CD8-positive, alpha-beta memory T cell (primary cell): ENCODE measurements around the gene GRIN2A. TPM values are rescaled to one million over a fixed set of nuclear protein-coding genes. Genes with fewer than 3 reads are reported as not detected.
A peak's percentile ranks its signal among the peaks of the same experiment; 100 is the strongest.

ENCODE experiments used
- CTCF ChIA-PET: fragments of 350-600 bp; sonication (Branson Sonifier 250); formaldehyde crosslinking; loops from one replicate; lab custom pipeline; 2021; ENCODE audit warnings: antibody characterized with exemption; lab: Charles Lee
- POLR2A ChIA-PET: fragments of 350-600 bp; sonication (Branson Sonifier 250); formaldehyde crosslinking; loops from one replicate; lab custom pipeline; 2021; ENCODE audit warnings: antibody characterized with exemption; lab: Charles Lee
- DNase-seq, 5 donors: peaks; one replicate each; pipeline versions ENCODE4 v3.0.0 to v3.0.0-alpha.2; 2020 to 2022; ENCODE audit warnings: mixed read lengths in 1 of 5
- H3K27ac ChIP-seq: one replicate; pipeline ENCODE4 v1.7.0; 2013; ENCODE audit warnings: low read depth, mild to moderate bottlenecking, low read length, moderate library complexity
- H3K27me3 ChIP-seq: 2 replicates; pipeline ENCODE4 v1.7.0; 2013; ENCODE audit warnings: low read length, mild to moderate bottlenecking; ENCODE audit not compliant: insufficient read depth, poor library complexity, severe bottlenecking
- H3K36me3 ChIP-seq: 2 replicates; pipeline ENCODE4 v1.7.0; 2013; ENCODE audit warnings: mild to moderate bottlenecking, low read length, moderate library complexity; ENCODE audit not compliant: insufficient read depth
- H3K4me1 ChIP-seq: 2 replicates; pipeline ENCODE4 v1.7.0; 2013; ENCODE audit warnings: mild to moderate bottlenecking, low read length, moderate library complexity; ENCODE audit not compliant: insufficient read depth
- H3K4me3 ChIP-seq: 2 replicates; pipeline ENCODE4 v1.7.0; 2013; ENCODE audit warnings: mild to moderate bottlenecking, low read length
- H3K9me3 ChIP-seq: 2 replicates; pipeline ENCODE4 v1.7.0; 2013; ENCODE audit warnings: mild to moderate bottlenecking, low read length
- H3K27ac Mint-ChIP-seq, 8 donors: one replicate each; pipeline ENCODE4 v1.8.0; 2020 to 2021; ENCODE audit warnings: mixed read lengths in 8 of 8, mild to moderate bottlenecking in 6 of 8, inconsistent platforms in 3 of 8, moderate library complexity in 3 of 8
- H3K27me3 Mint-ChIP-seq, 2 donors: one replicate each; pipeline ENCODE4 v1.8.0; 2020 to 2021; ENCODE audit warnings: mixed read lengths in 2 of 2, mild to moderate bottlenecking in 1 of 2, moderate library complexity in 1 of 2
- H3K36me3 Mint-ChIP-seq, 3 donors: one replicate each; pipeline ENCODE4 v1.8.0; 2020 to 2021; ENCODE audit warnings: mixed read lengths in 3 of 3, inconsistent platforms in 1 of 3, mild to moderate bottlenecking in 1 of 3
- H3K4me1 Mint-ChIP-seq, 3 donors: one replicate each; pipeline ENCODE4 v1.8.0; 2020 to 2021; ENCODE audit warnings: mixed read lengths in 3 of 3, inconsistent platforms in 1 of 3, mild to moderate bottlenecking in 1 of 3
- H3K4me3 Mint-ChIP-seq, 7 donors: one replicate each; pipeline ENCODE4 v1.8.0; 2020 to 2021; ENCODE audit warnings: mixed read lengths in 7 of 7, mild to moderate bottlenecking in 6 of 7, moderate library complexity in 4 of 7, inconsistent platforms in 2 of 7
- H3K9me3 Mint-ChIP-seq, 5 donors: one replicate each; pipeline ENCODE4 v1.8.0; 2020 to 2022; ENCODE audit warnings: mixed read lengths in 5 of 5, mild to moderate bottlenecking in 3 of 5, moderate library complexity in 2 of 5, inconsistent platforms in 1 of 5
- polyA plus RNA-seq: library from polyadenylated mRNA; unstranded; fragments of 300-500 nt; fragmentation: Illumina TruSeq; gene quantifications from one replicate; pipeline ENCODE4 v1.2.3, GENCODE V29; 2021
- total RNA-seq, 2 experiments: library from RNA; stranded (reverse); gene quantifications; one replicate each; pipeline ENCODE4 v1.2.3, GENCODE V29; 2021

The GRIN2A gene
- total and polyA plus RNA-seq, 3 experiments from 2014 or later, result not detected

GRCh38 chr16:10202649-10203048 is 20.4 kb upstream of the GRIN2A start:
- no peak for DNase-seq
- H3K27ac Mint-ChIP-seq, result no peak overlapping the region
- CTCF ChIA-PET, result interaction anchor here (1.6 kb wide), 1 partner anchor 9 kb away, joined by 3 read pairs; no protein-coding TSS in a partner anchor
- peaks cover 0 to 3% (median 0%) of the 10 kb centered on the region in 3 donors for H3K36me3 Mint-ChIP-seq
- H3K27me3 Mint-ChIP-seq, result peaks cover 0 to 9% of the 10 kb centered on the region in 2 donors
- Histone ChIP-seq H3K4me3 (no peak overlapping the region), H3K27me3 (no peaks in the 10 kb centered on the region), H3K27ac (no peak overlapping the region), H3K4me1 (no peaks in the 10 kb centered on the region), H3K9me3 (no peaks in the 10 kb centered on the region), H3K36me3 (no peaks in the 10 kb centered on the region)
- no peak overlapping the region for H3K4me3 Mint-ChIP-seq
- peaks cover 0 to 4% (median 3%) of the 10 kb centered on the region in 5 donors for H3K9me3 Mint-ChIP-seq
- H3K4me1 Mint-ChIP-seq, result no peaks in the 10 kb centered on the region
- POLR2A ChIA-PET, result no interaction called here

GRCh38 chr16:10200637-10201586 is 18.7 kb upstream of the GRIN2A start:
- H3K27ac ChIP-seq, result no peak overlapping the region
- no peaks in the 10 kb centered on the region for H3K27me3 ChIP-seq
- no peak overlapping the region for H3K27ac Mint-ChIP-seq
- POLR2A ChIA-PET, result no interaction called here
- peaks cover 0 to 2% (median 0%) of the 10 kb centered on the region in 3 donors for H3K36me3 Mint-ChIP-seq
- H3K36me3 ChIP-seq, result no peaks in the 10 kb centered on the region
- CTCF ChIA-PET, result interaction anchor here (1.6 kb wide), 1 partner anchor 7 kb away, joined by 3 read pairs; no protein-coding TSS in a partner anchor
- no peaks in the 10 kb centered on the region for H3K9me3 ChIP-seq
- no peak overlapping the region for H3K4me3 Mint-ChIP-seq
- H3K4me1 Mint-ChIP-seq, result no peaks in the 10 kb centered on the region
- peaks cover 0 to 7% of the 10 kb centered on the region in 2 donors for H3K27me3 Mint-ChIP-seq
- DNase-seq, result no peak
- no peaks in the 10 kb centered on the region for H3K4me1 ChIP-seq
- H3K9me3 Mint-ChIP-seq, result peaks cover 0 to 4% (median 2%) of the 10 kb centered on the region in 5 donors
- H3K4me3 ChIP-seq, result no peak overlapping the region

- no peaks in the 10 kb centered on the region for H3K4me1 Mint-ChIP-seq
- no peak for DNase-seq
- H3K27me3 Mint-ChIP-seq, result peaks cover 0 to 3% of the 10 kb centered on the region in 2 donors
- Histone ChIP-seq H3K36me3 (no peaks in the 10 kb centered on the region), H3K4me1 (no peaks in the 10 kb centered on the region), H3K27ac (no peak overlapping the region), H3K4me3 (no peak overlapping the region), H3K27me3 (no peaks in the 10 kb centered on the region), H3K9me3 (no peaks in the 10 kb centered on the region)
- H3K9me3 Mint-ChIP-seq, result peaks cover 0 to 6% (median 0%) of the 10 kb centered on the region in 5 donors
- no peak overlapping the region for H3K27ac Mint-ChIP-seq
- no peaks in the 10 kb centered on the region for H3K36me3 Mint-ChIP-seq
- H3K4me3 Mint-ChIP-seq, result no peak overlapping the region
- ChIA-PET POLR2A (no interaction called here), CTCF (no interaction called here)
These were observed 14.8 kb upstream of the GRIN2A start for GRCh38 chr16:10196999-10197398.

- H3K27ac Mint-ChIP-seq, result no peak overlapping the region
- no peaks in the 10 kb centered on the region for H3K4me1 ChIP-seq
These were observed 8.9 kb upstream of the GRIN2A start for GRCh38 chr16:10191096-10191495.

GRCh38 chr16:10189861-10190390 is 7.7 kb upstream of the GRIN2A start:
- no peak for DNase-seq
- H3K4me1 ChIP-seq, result no peaks in the 10 kb centered on the region
- peaks cover 8 to 12% of the 10 kb centered on the region in 2 donors for H3K27me3 Mint-ChIP-seq
- H3K4me3 Mint-ChIP-seq, result no peak overlapping the region
- no peak overlapping the region for H3K4me3 ChIP-seq
- ChIA-PET CTCF (no interaction called here), POLR2A (no interaction called here)
- H3K9me3 Mint-ChIP-seq, result peaks cover 0 to 5% (median 0%) of the 10 kb centered on the region in 5 donors
- H3K27ac ChIP-seq, result no peak overlapping the region
- no peak overlapping the region for H3K27ac Mint-ChIP-seq
- H3K36me3 Mint-ChIP-seq, result peaks cover 0 to 2% (median 0%) of the 10 kb centered on the region in 3 donors
- peaks cover 4% of the 10 kb centered on the region for H3K27me3 ChIP-seq
- no peaks in the 10 kb centered on the region for H3K9me3 ChIP-seq
- H3K4me1 Mint-ChIP-seq, result no peaks in the 10 kb centered on the region
- no peaks in the 10 kb centered on the region for H3K36me3 ChIP-seq

More at GRCh38 chr16:10191096-10191495, 8.9 kb upstream of the GRIN2A start:
- Mint-ChIP-seq H3K4me3 (no peak overlapping the region), H3K27me3 (peaks cover 4 to 7% of the 10 kb centered on the region in 2 donors), H3K36me3 (peaks cover 0 to 2% (median 0%) of the 10 kb centered on the region in 3 donors), H3K9me3 (peaks cover 0 to 8% (median 0%) of the 10 kb centered on the region in 5 donors), H3K4me1 (no peaks in the 10 kb centered on the region)
- ChIA-PET POLR2A (no interaction called here), CTCF (no interaction called here)
- Histone ChIP-seq H3K36me3 (no peaks in the 10 kb centered on the region), H3K27me3 (peaks cover 4% of the 10 kb centered on the region), H3K9me3 (no peaks in the 10 kb centered on the region), H3K4me3 (no peak overlapping the region), H3K27ac (no peak overlapping the region)
- DNase-seq, result no peak

GRCh38 chr16:10188236-10188635 is 6.0 kb upstream of the GRIN2A start:
- Histone ChIP-seq H3K36me3 (no peaks in the 10 kb centered on the region), H3K27ac (no peak overlapping the region), H3K9me3 (no peaks in the 10 kb centered on the region), H3K27me3 (peaks cover 4% of the 10 kb centered on the region), H3K4me1 (no peaks in the 10 kb centered on the region), H3K4me3 (no peak overlapping the region)
- Mint-ChIP-seq H3K27ac (no peak overlapping the region), H3K9me3 (peaks cover 0 to 3% (median 0%) of the 10 kb centered on the region in 5 donors), H3K36me3 (peaks cover 0 to 2% (median 0%) of the 10 kb centered on the region in 3 donors), H3K4me3 (no peak overlapping the region), H3K27me3 (peaks cover 20 to 27% of the 10 kb centered on the region in 2 donors), H3K4me1 (peaks cover 2 to 4% (median 4%) of the 10 kb centered on the region in 3 donors)
- ChIA-PET POLR2A (no interaction called here), CTCF (no interaction called here)
- no peak for DNase-seq

GRCh38 chr16:10181196-10182162 is 749 bp downstream of the GRIN2A start:
- H3K27ac Mint-ChIP-seq, result no peak overlapping the region
- peaks cover 19 to 43% of the 10 kb centered on the region in 2 donors for H3K27me3 Mint-ChIP-seq
- H3K27ac ChIP-seq, result no peak overlapping the region
- no peak overlapping the region for H3K4me3 ChIP-seq
- H3K4me1 ChIP-seq, result no peaks in the 10 kb centered on the region
- H3K9me3 Mint-ChIP-seq, result peaks cover 0 to 5% (median 0%) of the 10 kb centered on the region in 5 donors
- no peaks in the 10 kb centered on the region for H3K9me3 ChIP-seq
- ChIA-PET POLR2A (no interaction called here), CTCF (no interaction called here)
- DNase-seq, result no peak
- H3K27me3 ChIP-seq, result no peaks in the 10 kb centered on the region
- H3K36me3 ChIP-seq, result no peaks in the 10 kb centered on the region
- H3K4me3 Mint-ChIP-seq, result peak overlapping the region in 3 of 7 donors; percentile 14 to 34 (median 32)
- peaks cover 4 to 14% (median 4%) of the 10 kb centered on the region in 3 donors for H3K4me1 Mint-ChIP-seq
- no peaks in the 10 kb centered on the region for H3K36me3 Mint-ChIP-seq
